Sigmoid colon (tissue), 7 donors: ENCODE data around the gene GSTCD. TPM values are rescaled to one million over a fixed set of nuclear protein-coding genes. Genes with fewer than 3 reads are reported as not detected.
A peak's percentile ranks its signal among the peaks of the same experiment; 100 is the strongest.

ENCODE experiments used
- DNase-seq: peaks from one replicate; pipeline ENCODE4 v3.0.0-alpha.2; 2019
- H3K27ac ChIP-seq, 4 donors: fragments of 200-600 bp; sonication (generic); one replicate each; pipeline ENCODE4 v1.5.1; 2016 to 2019; ENCODE audit warnings: mild to moderate bottlenecking in 1 of 4
- H3K27me3 ChIP-seq, 3 donors: fragments of 200-600 bp; sonication (generic); one replicate each; pipeline ENCODE4 v1.5.1; 2019; ENCODE audit warnings: mild to moderate bottlenecking in 1 of 3
- H3K36me3 ChIP-seq, 4 donors: fragments of 200-600 bp; sonication (generic); one replicate each; pipeline ENCODE4 v1.5.1; 2016 to 2019
- H3K4me1 ChIP-seq, 4 donors: fragments of 200-600 bp; sonication (generic); one replicate each; pipeline ENCODE4 v1.5.1; 2017 to 2019
- H3K4me3 ChIP-seq, 4 donors: fragments of 200-600 bp; sonication (generic); one replicate each; pipeline ENCODE4 v1.5.1; 2017 to 2019; ENCODE audit warnings: mild to moderate bottlenecking in 2 of 4, moderate library complexity in 1 of 4
- H3K9me3 ChIP-seq, 4 donors: fragments of 200-600 bp in 3 of 4; sonication (generic) in 3 of 4; one replicate each; pipeline versions ENCODE4 v1.5.1 to v1.6.1; 2013 to 2019
- EP300 ChIP-seq, 4 donors: sonication (generic); formaldehyde crosslinking; IDR thresholded peaks; one replicate each; pipeline ENCODE4 v1.6.1; 2017; ENCODE audit warnings: antibody characterized with exemption in 4 of 4
- POLR2A ChIP-seq, 2 donors: fragments of 450-650 bp; IDR thresholded peaks; one replicate each; pipeline ENCODE4 v1.6.1; 2016; ENCODE audit warnings: antibody characterized with exemption in 2 of 2, mild to moderate bottlenecking in 2 of 2, moderate library complexity in 2 of 2
- POLR2AphosphoS5 ChIP-seq, 4 donors: sonication (generic); formaldehyde crosslinking; IDR thresholded peaks; one replicate each; pipeline ENCODE4 v1.6.1; 2017; ENCODE audit warnings: antibody characterized with exemption in 4 of 4
- WGBS, 2 donors: extraction: QIAGEN DNeasy Blood & Tissue Kit; methylation state at CpG; one replicate each; pipeline ENCODE4 v1.1.7; 2013; 5-methylcytosine and 5-hydroxymethylcytosine counted together
- intact Hi-C: fragments of 100-400 bp; cut with DNase I; formaldehyde crosslinking; loops from one replicate; pipeline ENCODE4 v1.15.1; 2023
- polyA plus RNA-seq, 3 donors: library from polyadenylated mRNA; stranded (reverse); fragments of 200-250 nt; gene quantifications; one replicate each; pipeline ENCODE4 v1.2.3, GENCODE V29; 2013
- total RNA-seq, 4 donors: library from RNA; depleted of rRNA; stranded (reverse); fragments of >200 nt; gene quantifications; one replicate each; pipeline ENCODE4 v1.1.0, GENCODE V29; 2016
- TF ChIP-seq, protein P1 (sequence below), 4 experiments: fragments of 450-650 bp in 3 of 4; fragments of 200-600 bp in 1 of 4; IDR thresholded peaks; one replicate each; pipeline ENCODE4 v1.5.1; 2016 to 2019; ENCODE audit warnings: antibody characterized with exemption in 4 of 4, mild to moderate bottlenecking in 3 of 4, moderate library complexity in 2 of 4
- donor health status: healthy with polysubstance abuse.
- donor health status: Bipolar disorder and iron deficiency.
- donor health status: healthy.

The GSTCD gene
- total and polyA plus RNA-seq, 7 donors: 1.8 to 16.4 (median 5.8) TPM

DNA sequence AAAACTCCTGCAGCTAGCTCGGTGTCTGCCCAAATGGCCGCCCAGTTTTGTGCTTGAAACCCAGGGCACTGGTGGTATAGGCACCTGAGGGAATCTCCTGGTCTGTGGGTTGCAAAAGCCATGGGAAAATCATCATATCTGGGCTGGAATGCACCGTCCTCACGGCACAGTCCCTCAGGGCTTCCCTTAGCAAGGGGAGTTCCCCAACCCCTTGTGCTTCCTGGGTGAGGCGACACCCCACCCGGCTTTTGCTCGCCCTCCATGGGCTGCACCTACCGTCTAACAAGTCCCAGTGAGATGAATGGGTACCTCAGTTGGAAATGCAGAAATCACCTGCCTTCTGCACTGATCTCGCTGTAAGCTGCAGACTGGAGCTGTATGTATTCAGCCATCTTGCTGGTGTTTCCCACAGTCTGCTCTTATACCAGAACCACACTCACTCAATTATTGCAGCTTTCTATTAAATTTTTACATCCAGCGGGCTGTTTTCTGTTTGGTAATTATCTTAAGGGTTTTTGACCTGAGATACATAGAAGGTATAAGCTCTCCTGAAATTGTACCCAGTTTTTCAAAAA is 150.0 kb downstream of the GSTCD start:
- Histone ChIP-seq H3K27ac (no peak overlapping the region), H3K9me3 (peaks cover 0 to 3% (median under 1%) of the 10 kb centered on the region in 4 donors), H3K36me3 (no peaks in the 10 kb centered on the region), H3K27me3 (no peaks in the 10 kb centered on the region), H3K4me3 (no peak overlapping the region), H3K4me1 (no peaks in the 10 kb centered on the region)
- DNase-seq: peak; percentile 38
- TF ChIP-seq POLR2AphosphoS5 (IDR thresholded peaks at IDR 0.05) (no peak), POLR2A (IDR thresholded peaks at IDR 0.05) (no peak), EP300 (IDR thresholded peaks at IDR 0.05) (no peak)
- TF ChIP-seq, protein P1, sequence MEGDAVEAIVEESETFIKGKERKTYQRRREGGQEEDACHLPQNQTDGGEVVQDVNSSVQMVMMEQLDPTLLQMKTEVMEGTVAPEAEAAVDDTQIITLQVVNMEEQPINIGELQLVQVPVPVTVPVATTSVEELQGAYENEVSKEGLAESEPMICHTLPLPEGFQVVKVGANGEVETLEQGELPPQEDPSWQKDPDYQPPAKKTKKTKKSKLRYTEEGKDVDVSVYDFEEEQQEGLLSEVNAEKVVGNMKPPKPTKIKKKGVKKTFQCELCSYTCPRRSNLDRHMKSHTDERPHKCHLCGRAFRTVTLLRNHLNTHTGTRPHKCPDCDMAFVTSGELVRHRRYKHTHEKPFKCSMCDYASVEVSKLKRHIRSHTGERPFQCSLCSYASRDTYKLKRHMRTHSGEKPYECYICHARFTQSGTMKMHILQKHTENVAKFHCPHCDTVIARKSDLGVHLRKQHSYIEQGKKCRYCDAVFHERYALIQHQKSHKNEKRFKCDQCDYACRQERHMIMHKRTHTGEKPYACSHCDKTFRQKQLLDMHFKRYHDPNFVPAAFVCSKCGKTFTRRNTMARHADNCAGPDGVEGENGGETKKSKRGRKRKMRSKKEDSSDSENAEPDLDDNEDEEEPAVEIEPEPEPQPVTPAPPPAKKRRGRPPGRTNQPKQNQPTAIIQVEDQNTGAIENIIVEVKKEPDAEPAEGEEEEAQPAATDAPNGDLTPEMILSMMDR (IDR thresholded peaks at IDR 0.05): no peak
- intact Hi-C loops: no loop called here
- 94 to 96% methylated on average over 10 of the region's 10 CpGs for WGBS, 2 donors

DNA sequence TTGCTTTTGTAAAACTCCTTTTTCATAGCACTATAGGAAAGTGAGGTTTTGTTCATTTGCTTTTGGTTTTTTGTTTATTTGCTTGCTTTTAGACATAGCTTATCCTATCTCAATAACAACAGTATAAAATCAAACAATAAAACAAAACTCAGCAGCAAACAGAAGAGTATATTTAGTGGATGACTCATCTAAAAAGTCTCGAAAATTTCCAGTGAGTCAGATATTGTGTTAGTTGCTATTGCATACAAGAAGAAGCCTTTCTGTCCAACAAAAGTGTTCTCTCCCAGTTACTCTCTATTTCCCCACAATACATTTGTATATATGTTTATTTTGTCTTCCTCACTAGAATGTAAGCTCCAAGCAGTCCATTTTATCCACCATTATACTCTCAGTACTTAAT is 150.6 kb downstream of the GSTCD start:
- Histone ChIP-seq H3K9me3 (peaks cover 0 to 3% (median under 1%) of the 10 kb centered on the region in 4 donors), H3K27me3 (no peaks in the 10 kb centered on the region), H3K27ac (no peak overlapping the region), H3K4me1 (no peaks in the 10 kb centered on the region), H3K36me3 (no peaks in the 10 kb centered on the region), H3K4me3 (no peak overlapping the region)
- intact Hi-C loops: no loop called here
- 37 to 62% methylated on average over 1 of the region's 1 CpG for WGBS, 2 donors
- no peak for DNase-seq
- TF ChIP-seq EP300 (IDR thresholded peaks at IDR 0.05): no peak
- TF ChIP-seq POLR2A (IDR thresholded peaks at IDR 0.05): no peak
- no peak for TF ChIP-seq POLR2AphosphoS5 (IDR thresholded peaks at IDR 0.05)
- TF ChIP-seq, protein P1 (IDR thresholded peaks at IDR 0.05): no peak

DNA sequence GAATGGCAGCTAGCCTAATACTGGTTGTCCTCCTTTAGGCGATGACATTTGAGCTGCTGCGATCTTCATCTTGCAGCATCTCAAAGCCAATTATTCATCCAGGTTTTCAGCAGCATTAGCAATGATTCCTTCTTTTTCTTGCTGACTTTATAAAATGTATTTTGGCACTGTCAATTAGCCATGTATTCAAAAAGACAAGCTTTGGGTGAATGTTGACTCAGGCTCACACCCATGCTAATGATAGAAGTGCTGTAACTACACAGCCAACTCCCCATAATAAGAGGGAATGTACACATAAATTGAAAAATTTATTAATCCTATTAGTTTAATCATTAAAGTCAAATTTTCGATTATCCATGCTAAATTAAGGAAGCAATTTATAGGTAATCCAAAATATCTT is 162.4 kb downstream of the GSTCD start:
- TF ChIP-seq POLR2A (IDR thresholded peaks at IDR 0.05) (no peak), POLR2AphosphoS5 (IDR thresholded peaks at IDR 0.05) (no peak), EP300 (IDR thresholded peaks at IDR 0.05) (no peak)
- TF ChIP-seq, protein P1 (IDR thresholded peaks at IDR 0.05): no peak
- WGBS, 2 donors: 76 to 81% methylated on average over 3 of the region's 3 CpGs
- no peaks in the 10 kb centered on the region for H3K9me3 ChIP-seq
- H3K27me3 ChIP-seq: no peaks in the 10 kb centered on the region
- no peaks in the 10 kb centered on the region for H3K4me1 ChIP-seq
- H3K36me3 ChIP-seq: no peaks in the 10 kb centered on the region
- no peak overlapping the region for H3K27ac ChIP-seq
- DNase-seq: no peak
- intact Hi-C loops: no loop called here
- H3K4me3 ChIP-seq: no peak overlapping the region

DNA sequence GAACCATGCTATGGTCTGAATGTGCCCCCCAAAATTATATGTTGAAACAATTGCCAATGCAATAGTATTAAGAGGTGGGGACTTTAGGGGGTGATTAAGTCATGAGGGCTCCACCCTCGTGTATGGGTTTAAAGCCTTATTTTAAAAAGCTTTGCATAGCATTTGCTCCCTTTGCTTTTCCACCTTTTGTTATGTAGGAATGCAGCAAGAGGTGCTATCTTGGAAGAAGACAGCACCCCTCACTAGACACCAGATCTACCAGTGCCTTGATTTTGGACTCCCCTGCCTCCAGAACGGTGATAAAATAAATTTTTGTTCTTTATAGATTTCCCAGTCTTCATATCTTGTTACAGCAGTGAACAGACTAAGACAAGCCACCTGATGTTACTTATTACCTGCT is 163.4 kb downstream of the GSTCD start:
- no peak overlapping the region for H3K4me3 ChIP-seq
- TF ChIP-seq, protein P1 (IDR thresholded peaks at IDR 0.05): no peak
- TF ChIP-seq POLR2AphosphoS5 (IDR thresholded peaks at IDR 0.05) (no peak), POLR2A (IDR thresholded peaks at IDR 0.05) (no peak), EP300 (IDR thresholded peaks at IDR 0.05) (no peak)
- H3K9me3 ChIP-seq: no peaks in the 10 kb centered on the region
- DNase-seq: no peak
- H3K27me3 ChIP-seq: no peaks in the 10 kb centered on the region
- no peak overlapping the region for H3K27ac ChIP-seq
- H3K4me1 ChIP-seq: no peaks in the 10 kb centered on the region
- intact Hi-C loops: no loop called here
- WGBS, 2 donors: 78 to 85% methylated on average over 2 of the region's 2 CpGs
- no peaks in the 10 kb centered on the region for H3K36me3 ChIP-seq

DNA sequence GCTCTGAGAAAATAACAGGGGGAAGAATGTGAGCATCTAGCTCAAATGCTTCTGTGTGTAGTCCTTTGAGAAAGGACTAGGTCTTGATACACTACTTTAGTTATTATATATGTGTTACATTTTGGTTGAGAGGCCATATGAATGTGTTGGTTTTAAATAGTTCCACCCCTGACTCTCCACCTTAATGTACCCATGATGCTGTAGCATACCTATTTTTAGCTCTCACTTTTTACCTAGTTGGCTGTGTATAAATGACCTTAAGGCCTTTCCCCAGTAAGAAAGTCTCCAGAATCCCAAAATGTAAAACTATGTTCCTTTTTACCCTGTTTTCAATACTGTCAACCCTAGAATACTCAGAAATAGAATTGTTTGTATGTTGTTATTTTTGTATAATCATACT is 166.6 kb downstream of the GSTCD start:
- intact Hi-C loops: no loop called here
- no peaks in the 10 kb centered on the region for H3K27me3 ChIP-seq
- TF ChIP-seq, protein P1 (IDR thresholded peaks at IDR 0.05): no peak
- no peak for TF ChIP-seq POLR2AphosphoS5 (IDR thresholded peaks at IDR 0.05)
- no peak for TF ChIP-seq POLR2A (IDR thresholded peaks at IDR 0.05)
- TF ChIP-seq EP300 (IDR thresholded peaks at IDR 0.05): no peak
- H3K4me1 ChIP-seq: no peaks in the 10 kb centered on the region
- no peaks in the 10 kb centered on the region for H3K9me3 ChIP-seq
- H3K4me3 ChIP-seq: no peak overlapping the region
- peak overlapping the region in 1 of 4 donors; percentile 16 for H3K27ac ChIP-seq
- DNase-seq: no peak
- no peaks in the 10 kb centered on the region for H3K36me3 ChIP-seq
